Erythroblast (primary cell): ENCODE results near the gene CELA1.
"Not testable (repeated sequence)": the region's sequence is repeated elsewhere in the genome, so short reads cannot be mapped to it uniquely, and the experiment has no call there.

ENCODE experiments used
- GATA1 ChIP-seq: IDR thresholded peaks from 2 replicates; pipeline ENCODE4 v1.6.1; 2011; ENCODE audit warnings: low read depth, mild to moderate bottlenecking, control low read depth, low read length, moderate library complexity
- POLR2A ChIP-seq: IDR thresholded peaks from 2 replicates; pipeline ENCODE4 v1.6.1; 2011; ENCODE audit warnings: mild to moderate bottlenecking, low read length

DNA sequence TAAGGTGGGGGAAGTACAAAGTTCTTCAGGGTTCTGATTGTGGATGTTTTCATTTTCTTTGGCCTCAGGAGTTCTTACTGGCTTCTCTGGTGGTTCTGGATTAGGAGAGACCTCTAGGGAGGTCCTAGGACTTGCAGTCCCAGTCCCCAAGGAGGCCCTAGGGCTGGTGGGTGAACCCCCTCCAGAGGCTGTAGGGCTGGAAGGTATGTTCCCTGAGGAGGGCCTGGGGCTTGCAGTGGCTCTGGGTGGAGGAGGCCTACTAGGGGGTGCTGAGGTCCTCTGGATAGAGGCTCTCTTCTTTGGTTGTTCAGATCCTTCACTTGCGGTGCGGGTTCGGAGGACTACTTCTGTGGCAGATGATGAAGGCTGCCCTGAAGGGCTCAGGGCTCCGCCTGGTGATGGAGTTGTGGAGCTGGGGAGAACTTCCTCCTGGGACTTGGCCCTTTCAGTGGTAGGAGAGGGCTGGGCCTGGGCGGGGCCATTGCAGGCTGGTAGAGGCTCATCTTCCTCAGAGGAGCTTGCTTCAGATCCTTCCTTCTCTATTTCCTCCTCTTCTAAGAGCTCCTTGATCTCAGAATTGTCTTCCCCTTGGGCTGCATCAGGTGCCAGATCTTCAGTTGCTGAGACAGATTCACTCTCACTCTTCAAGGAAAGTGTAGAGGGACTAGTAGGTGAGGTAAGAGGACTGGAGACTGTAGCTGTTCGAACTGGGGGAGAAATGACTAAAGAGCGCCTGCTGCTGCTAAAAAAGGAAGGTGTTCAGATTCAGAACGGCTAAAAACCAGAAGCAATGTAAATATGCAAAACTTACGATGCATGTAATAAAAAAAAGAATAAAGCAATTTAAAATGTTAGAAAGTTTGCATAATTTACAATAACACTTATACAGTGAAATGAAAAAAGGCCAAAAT is 54.6 kb downstream of the CELA1 start:
- not testable (repeated sequence) for TF ChIP-seq POLR2A, GATA1
